Measurements from ENCODE around the gene NOX5. TPM values are rescaled to one million over a fixed set of nuclear protein-coding genes. Genes with fewer than 3 reads are reported as not detected.

The NOX5 gene
- total RNA-seq, 5 donors from 2014 or later (not counting 1 experiment from before 2014, with no cell fraction given), result 0.10 TPM; not detected in 4

- Mint-ChIP-seq H3K27ac (no peak overlapping the region), H3K4me3 (peak overlapping the region in 1 of 3 donors; percentile 46), H3K4me1 (peaks cover 0 to 7% (median 5%) of the 10 kb centered on the region in 3 donors), H3K27me3 (peaks cover 21 to 39% of the 10 kb centered on the region in 2 donors), H3K9me3 (no peaks in the 10 kb centered on the region), H3K36me3 (no peaks in the 10 kb centered on the region)
- ATAC-seq (replicated peaks in 1 of 4) (no peak), DNase-seq (no peak)
- Histone ChIP-seq H3K36me3 (ENCODE audit: control insufficient read depth in 2 of 2, extremely low read depth in 1 of 2, insufficient read depth in 1 of 2, low read length in 1 of 2) (no peaks in the 10 kb centered on the region), H3K9me3 (no peaks in the 10 kb centered on the region), H3K4me3 (ENCODE audit: control insufficient read depth in 1 of 2, extremely low read depth in 1 of 2, low read length in 1 of 2) (no peak overlapping the region), H3K4me1 (ENCODE audit: control insufficient read depth in 1 of 2, extremely low read depth in 1 of 2, insufficient read depth in 2 of 2, low read length in 2 of 2) (peaks cover 0 to 10% of the 10 kb centered on the region in 2 experiments), H3K27me3 (replicated peaks in 1 of 2; ENCODE audit: control insufficient read depth in 2 of 2, extremely low read depth in 1 of 2, insufficient read depth in 2 of 2, low read length in 1 of 2) (peaks cover 0 to 48% of the 10 kb centered on the region in 2 experiments), H3K27ac (ENCODE audit: low read length) (no peak overlapping the region)
- ChIA-PET POLR2A (interaction anchor here in 1 of 2 donors (0.7 kb wide), 1 partner anchor 9 kb away, joined by 5 read pairs; no protein-coding TSS in a partner anchor), CTCF (interaction anchor here in 1 of 2 donors (0.7 kb wide), 1 partner anchor 21 kb away, joined by 3 read pairs; no protein-coding TSS in a partner anchor)
- 86% methylated on average over 36 of the region's 43 CpGs for WGBS (ENCODE audit: insufficient coverage)
Observed at GRCh38 chr15:69032703-69033373, 18.3 kb downstream of the NOX5 start.

- Histone ChIP-seq H3K9me3 (no peaks in the 10 kb centered on the region), H3K27ac (ENCODE audit: low read length) (no peak overlapping the region), H3K36me3 (ENCODE audit: control insufficient read depth in 2 of 2, extremely low read depth in 1 of 2, insufficient read depth in 1 of 2, low read length in 1 of 2) (no peaks in the 10 kb centered on the region), H3K4me3 (ENCODE audit: control insufficient read depth in 1 of 2, extremely low read depth in 1 of 2, low read length in 1 of 2) (no peak overlapping the region), H3K4me1 (ENCODE audit: control insufficient read depth in 1 of 2, extremely low read depth in 1 of 2, insufficient read depth in 2 of 2, low read length in 2 of 2) (peaks cover 0 to 10% of the 10 kb centered on the region in 2 experiments), H3K27me3 (replicated peaks in 1 of 2; ENCODE audit: control insufficient read depth in 2 of 2, extremely low read depth in 1 of 2, insufficient read depth in 2 of 2, low read length in 1 of 2) (peaks cover 0 to 46% of the 10 kb centered on the region in 2 experiments)
- no peaks in the 10 kb centered on the region for H3K36me3 Mint-ChIP-seq
- peaks cover 0 to 7% (median 5%) of the 10 kb centered on the region in 3 donors for H3K4me1 Mint-ChIP-seq
- no peak overlapping the region for H3K4me3 Mint-ChIP-seq
- ChIA-PET CTCF (no interaction called here), POLR2A (no interaction called here)
- H3K27me3 Mint-ChIP-seq, result peaks cover 23 to 42% of the 10 kb centered on the region in 2 donors
- DNase-seq (no peak), ATAC-seq (replicated peaks in 1 of 4) (no peak)
- H3K27ac Mint-ChIP-seq, result no peak overlapping the region
- WGBS (ENCODE audit: insufficient coverage), result no CpG with 5 or more reads among the region's 4 CpGs
- H3K9me3 Mint-ChIP-seq, result no peaks in the 10 kb centered on the region
Observed at GRCh38 chr15:69034352-69034751, 19.9 kb downstream of the NOX5 start.

- Histone ChIP-seq H3K4me3 (ENCODE audit: control insufficient read depth in 1 of 2, extremely low read depth in 1 of 2, low read length in 1 of 2) (no peak overlapping the region), H3K27me3 (replicated peaks in 1 of 2; ENCODE audit: control insufficient read depth in 2 of 2, extremely low read depth in 1 of 2, insufficient read depth in 2 of 2, low read length in 1 of 2) (peaks cover 0 to 49% of the 10 kb centered on the region in 2 experiments), H3K9me3 (no peaks in the 10 kb centered on the region), H3K36me3 (ENCODE audit: control insufficient read depth in 2 of 2, extremely low read depth in 1 of 2, insufficient read depth in 1 of 2, low read length in 1 of 2) (no peaks in the 10 kb centered on the region), H3K4me1 (ENCODE audit: control insufficient read depth in 1 of 2, extremely low read depth in 1 of 2, insufficient read depth in 2 of 2, low read length in 2 of 2) (peaks cover 0 to 10% of the 10 kb centered on the region in 2 experiments), H3K27ac (ENCODE audit: low read length) (no peak overlapping the region)
- no peak for DNase-seq
- 64% methylated on average over 13 of the region's 16 CpGs for WGBS (ENCODE audit: insufficient coverage)
- H3K4me1 Mint-ChIP-seq, result peaks cover 0 to 7% (median 5%) of the 10 kb centered on the region in 3 donors
- peaks cover 23 to 39% of the 10 kb centered on the region in 2 donors for H3K27me3 Mint-ChIP-seq
- POLR2A ChIA-PET, result no interaction called here
- H3K36me3 Mint-ChIP-seq, result no peaks in the 10 kb centered on the region
- no peak overlapping the region for H3K4me3 Mint-ChIP-seq
- CTCF ChIA-PET, result no interaction called here
- ATAC-seq (replicated peaks in 1 of 4), result no peak
- no peak overlapping the region for H3K27ac Mint-ChIP-seq
- no peaks in the 10 kb centered on the region for H3K9me3 Mint-ChIP-seq
Observed at GRCh38 chr15:69035205-69035917, 20.9 kb downstream of the NOX5 start.

GRCh38 chr15:69035918-69036258 lies 21.4 kb downstream of the NOX5 start:
- peaks cover 23 to 35% of the 10 kb centered on the region in 2 donors for H3K27me3 Mint-ChIP-seq
- Histone ChIP-seq H3K27ac (ENCODE audit: low read length) (no peak overlapping the region), H3K27me3 (replicated peaks in 1 of 2; ENCODE audit: control insufficient read depth in 2 of 2, extremely low read depth in 1 of 2, insufficient read depth in 2 of 2, low read length in 1 of 2) (peaks cover 0 to 49% of the 10 kb centered on the region in 2 experiments), H3K36me3 (ENCODE audit: control insufficient read depth in 2 of 2, extremely low read depth in 1 of 2, insufficient read depth in 1 of 2, low read length in 1 of 2) (no peaks in the 10 kb centered on the region), H3K9me3 (no peaks in the 10 kb centered on the region), H3K4me1 (ENCODE audit: control insufficient read depth in 1 of 2, extremely low read depth in 1 of 2, insufficient read depth in 2 of 2, low read length in 2 of 2) (peaks cover 0 to 10% of the 10 kb centered on the region in 2 experiments), H3K4me3 (ENCODE audit: control insufficient read depth in 1 of 2, extremely low read depth in 1 of 2, low read length in 1 of 2) (no peak overlapping the region)
- no CpG with 5 or more reads among the region's 1 CpG for whole genome bisulfite sequencing (ENCODE audit: insufficient coverage)
- H3K4me1 Mint-ChIP-seq, result peaks cover 0 to 7% (median 5%) of the 10 kb centered on the region in 3 donors
- ChIA-PET CTCF (no interaction called here), POLR2A (no interaction called here)
- no peaks in the 10 kb centered on the region for H3K9me3 Mint-ChIP-seq
- ATAC-seq (replicated peaks in 1 of 4) (no peak), DNase-seq (no peak)
- no peak overlapping the region for H3K27ac Mint-ChIP-seq
- no peak overlapping the region for H3K4me3 Mint-ChIP-seq
- H3K36me3 Mint-ChIP-seq, result no peaks in the 10 kb centered on the region

GRCh38 chr15:69036826-69037225 lies 22.3 kb downstream of the NOX5 start:
- Histone ChIP-seq H3K9me3 (no peaks in the 10 kb centered on the region), H3K4me3 (ENCODE audit: control insufficient read depth in 1 of 2, extremely low read depth in 1 of 2, low read length in 1 of 2) (no peak overlapping the region), H3K27me3 (replicated peaks in 1 of 2; ENCODE audit: control insufficient read depth in 2 of 2, extremely low read depth in 1 of 2, insufficient read depth in 2 of 2, low read length in 1 of 2) (peaks cover 0 to 41% of the 10 kb centered on the region in 2 experiments), H3K4me1 (ENCODE audit: control insufficient read depth in 1 of 2, extremely low read depth in 1 of 2, insufficient read depth in 2 of 2, low read length in 2 of 2) (peaks cover 0 to 3% of the 10 kb centered on the region in 2 experiments), H3K27ac (ENCODE audit: low read length) (no peak overlapping the region), H3K36me3 (ENCODE audit: control insufficient read depth in 2 of 2, extremely low read depth in 1 of 2, insufficient read depth in 1 of 2, low read length in 1 of 2) (no peaks in the 10 kb centered on the region)
- DNase-seq (no peak), ATAC-seq (replicated peaks in 1 of 4) (no peak)
- POLR2A ChIA-PET, result no interaction called here
- H3K36me3 Mint-ChIP-seq, result no peaks in the 10 kb centered on the region
- CTCF ChIA-PET, result interaction anchor here in 1 of 2 donors (0.6 kb wide), 1 partner anchor 25 kb away, joined by 3 read pairs; no protein-coding TSS in a partner anchor
- WGBS (ENCODE audit: insufficient coverage), result 83% methylated on average over 1 of the region's 5 CpGs
- peaks cover 23 to 35% of the 10 kb centered on the region in 2 donors for H3K27me3 Mint-ChIP-seq
- H3K27ac Mint-ChIP-seq, result no peak overlapping the region
- no peaks in the 10 kb centered on the region for H3K9me3 Mint-ChIP-seq
- peaks cover 0 to 3% (median 3%) of the 10 kb centered on the region in 3 donors for H3K4me1 Mint-ChIP-seq
- no peak overlapping the region for H3K4me3 Mint-ChIP-seq

- H3K9me3 ChIP-seq, result no peaks in the 10 kb centered on the region
- H3K4me3 ChIP-seq (ENCODE audit: control insufficient read depth in 1 of 2, extremely low read depth in 1 of 2, low read length in 1 of 2), result no peak overlapping the region
- peaks cover 0 to 41% of the 10 kb centered on the region in 2 experiments for H3K27me3 ChIP-seq (replicated peaks in 1 of 2; ENCODE audit: control insufficient read depth in 2 of 2, extremely low read depth in 1 of 2, insufficient read depth in 2 of 2, low read length in 1 of 2)
- ATAC-seq (replicated peaks in 1 of 4) (no peak), DNase-seq (no peak)
- Mint-ChIP-seq H3K9me3 (no peaks in the 10 kb centered on the region), H3K4me1 (no peaks in the 10 kb centered on the region), H3K4me3 (no peak overlapping the region), H3K27ac (no peak overlapping the region), H3K36me3 (no peaks in the 10 kb centered on the region), H3K27me3 (peaks cover 23 to 32% of the 10 kb centered on the region in 2 donors)
- no peak overlapping the region for H3K27ac ChIP-seq (ENCODE audit: low read length)
- no peaks in the 10 kb centered on the region for H3K4me1 ChIP-seq (ENCODE audit: control insufficient read depth in 1 of 2, extremely low read depth in 1 of 2, insufficient read depth in 2 of 2, low read length in 2 of 2)
- no peaks in the 10 kb centered on the region for H3K36me3 ChIP-seq (ENCODE audit: control insufficient read depth in 2 of 2, extremely low read depth in 1 of 2, insufficient read depth in 1 of 2, low read length in 1 of 2)
- POLR2A ChIA-PET, result no interaction called here
- CTCF ChIA-PET, result interaction anchor here in 1 of 2 donors (0.6 kb wide), 1 partner anchor 24 kb away, joined by 3 read pairs; no protein-coding TSS in a partner anchor
Observed at GRCh38 chr15:69037482-69037881, 23.0 kb downstream of the NOX5 start.

All from T-cell (primary cell).